ENCODE data around the gene GIT2. TPM values are rescaled to one million over a fixed set of nuclear protein-coding genes. Genes with fewer than 3 reads are reported as not detected.

Gene GIT2
- total and polyA plus RNA-seq, 3 donors from 2014 or later = 47.2 to 51.9 (median 47.2) TPM

DNA sequence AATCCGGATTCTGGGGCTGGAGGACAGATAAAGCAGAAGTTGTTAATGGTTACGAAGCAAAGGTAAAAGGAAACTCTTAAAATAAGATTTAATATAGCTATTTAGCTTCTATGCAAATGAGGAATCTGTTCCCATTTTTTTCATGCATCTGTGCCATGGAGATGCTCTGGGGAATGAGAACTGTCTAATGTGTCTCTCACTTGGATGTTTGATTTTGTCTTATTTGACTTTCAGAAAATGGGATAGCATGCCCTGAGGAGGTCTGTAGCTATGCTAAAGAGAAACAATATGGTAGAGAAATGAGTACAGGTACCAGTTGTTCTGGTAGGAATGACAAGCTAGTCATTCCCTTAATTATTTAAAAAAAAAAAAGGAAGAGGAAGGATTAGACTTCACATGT is 27.9 kb upstream of the GIT2 start:
- Histone ChIP-seq H3K27ac (no peak overlapping the region), H3K36me3 (ENCODE audit: low read depth, missing control alignments) (no peaks in the 10 kb centered on the region)
- intact Hi-C loops (cut with DNase I; ENCODE audit: low total_unique reads) = no loop called here

DNA sequence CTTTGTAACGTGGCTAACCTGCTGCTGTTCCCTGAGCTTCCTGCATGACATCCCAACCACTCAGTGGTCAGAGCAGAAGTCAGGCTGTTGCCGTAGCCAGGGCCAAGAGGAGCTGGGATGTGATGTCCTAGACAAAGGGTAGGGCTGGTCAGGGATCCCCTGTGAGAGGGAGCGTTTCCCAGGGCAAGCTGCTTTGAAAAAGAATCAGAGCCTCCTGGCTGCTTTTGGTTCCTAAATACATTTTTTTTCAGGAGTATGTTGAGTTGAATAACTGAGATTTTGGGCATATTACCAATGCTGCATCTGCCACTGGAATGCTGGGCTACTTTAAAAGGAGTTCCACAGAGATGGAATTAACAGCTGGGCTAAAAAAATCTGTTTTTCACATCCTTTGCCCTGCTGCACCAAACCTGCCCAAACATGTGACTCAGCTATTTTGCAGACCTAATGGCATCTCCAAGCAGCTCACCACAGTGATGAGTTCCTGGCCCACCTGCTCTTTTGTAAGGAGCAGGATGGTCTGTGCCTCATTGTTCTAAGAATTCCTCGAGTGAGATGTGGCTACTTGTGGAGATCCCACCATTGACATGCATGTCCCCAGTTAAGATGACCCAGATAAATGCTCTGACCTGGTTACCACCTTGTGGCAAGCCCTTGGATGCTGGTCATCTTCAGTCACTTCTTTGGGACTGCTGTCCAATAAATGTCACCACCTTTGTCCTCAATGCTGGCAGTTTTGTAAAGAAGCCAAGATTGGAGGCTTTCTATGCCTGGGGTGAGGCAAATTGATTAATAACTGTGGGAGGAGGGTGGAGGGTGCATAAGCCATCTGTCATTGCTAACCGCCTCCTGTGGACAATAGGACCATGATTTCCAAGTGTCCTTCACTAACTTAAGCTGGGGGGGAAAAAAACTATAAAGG is 27.2 kb upstream of the GIT2 start:
- Histone ChIP-seq H3K27ac (no peak overlapping the region), H3K4me1 (no peaks in the 10 kb centered on the region), H3K9me3 (no peaks in the 10 kb centered on the region), H3K36me3 (ENCODE audit: low read depth, missing control alignments) (no peaks in the 10 kb centered on the region), H3K27me3 (no peaks in the 10 kb centered on the region), H3K4me3 (no peak overlapping the region)
- TF ChIP-seq, protein P1, sequence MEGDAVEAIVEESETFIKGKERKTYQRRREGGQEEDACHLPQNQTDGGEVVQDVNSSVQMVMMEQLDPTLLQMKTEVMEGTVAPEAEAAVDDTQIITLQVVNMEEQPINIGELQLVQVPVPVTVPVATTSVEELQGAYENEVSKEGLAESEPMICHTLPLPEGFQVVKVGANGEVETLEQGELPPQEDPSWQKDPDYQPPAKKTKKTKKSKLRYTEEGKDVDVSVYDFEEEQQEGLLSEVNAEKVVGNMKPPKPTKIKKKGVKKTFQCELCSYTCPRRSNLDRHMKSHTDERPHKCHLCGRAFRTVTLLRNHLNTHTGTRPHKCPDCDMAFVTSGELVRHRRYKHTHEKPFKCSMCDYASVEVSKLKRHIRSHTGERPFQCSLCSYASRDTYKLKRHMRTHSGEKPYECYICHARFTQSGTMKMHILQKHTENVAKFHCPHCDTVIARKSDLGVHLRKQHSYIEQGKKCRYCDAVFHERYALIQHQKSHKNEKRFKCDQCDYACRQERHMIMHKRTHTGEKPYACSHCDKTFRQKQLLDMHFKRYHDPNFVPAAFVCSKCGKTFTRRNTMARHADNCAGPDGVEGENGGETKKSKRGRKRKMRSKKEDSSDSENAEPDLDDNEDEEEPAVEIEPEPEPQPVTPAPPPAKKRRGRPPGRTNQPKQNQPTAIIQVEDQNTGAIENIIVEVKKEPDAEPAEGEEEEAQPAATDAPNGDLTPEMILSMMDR (IDR thresholded peaks at IDR 0.05) = no peak
- no peak for TF ChIP-seq POLR2A (IDR thresholded peaks at IDR 0.05)
- DNase-seq = no peak
- intact Hi-C loops (cut with DNase I; ENCODE audit: low total_unique reads) = no loop called here
- 58 to 62% methylated on average over 5 of the region's 5 CpGs for WGBS, 2 donors

More for the DNA sequence above, 27.9 kb upstream of the GIT2 start:
- TF ChIP-seq POLR2A (IDR thresholded peaks at IDR 0.05) = no peak
- TF ChIP-seq, protein P1 (IDR thresholded peaks at IDR 0.05) = no peak
- no peak for DNase-seq
- Histone ChIP-seq H3K4me3 (no peak overlapping the region), H3K27me3 (no peaks in the 10 kb centered on the region), H3K4me1 (no peaks in the 10 kb centered on the region), H3K9me3 (no peaks in the 10 kb centered on the region)
- 78 to 84% methylated on average over 2 of the region's 2 CpGs for WGBS, 2 donors

DNA sequence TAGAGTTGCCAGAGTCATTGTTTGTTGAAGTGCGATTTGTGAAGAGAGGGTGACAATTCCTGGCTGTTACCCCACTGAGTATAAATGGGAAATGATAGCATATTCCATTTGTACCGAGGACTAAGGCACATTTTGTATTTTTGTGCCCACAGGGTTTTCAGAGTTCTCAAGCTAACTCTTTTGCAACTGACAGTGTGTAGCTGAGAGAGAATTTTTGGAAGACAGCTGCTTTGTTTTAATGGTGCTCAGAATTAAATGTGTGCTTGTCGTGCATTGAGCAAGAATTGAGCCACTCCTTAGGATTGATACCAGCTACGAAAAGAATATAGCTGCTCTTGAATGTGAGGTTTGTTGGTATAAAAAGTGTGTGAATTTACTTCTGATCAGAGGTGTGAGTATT is 24.8 kb upstream of the GIT2 start:
- Histone ChIP-seq H3K4me1 (no peaks in the 10 kb centered on the region), H3K36me3 (ENCODE audit: low read depth, missing control alignments) (peaks cover 4% of the 10 kb centered on the region), H3K27ac (no peak overlapping the region), H3K27me3 (no peaks in the 10 kb centered on the region), H3K9me3 (no peaks in the 10 kb centered on the region), H3K4me3 (no peak overlapping the region)
- no peak for DNase-seq
- WGBS, 2 donors = 93 to 94% methylated on average over 4 of the region's 4 CpGs
- intact Hi-C loops (cut with DNase I; ENCODE audit: low total_unique reads) = no loop called here
- TF ChIP-seq, protein P1 (IDR thresholded peaks at IDR 0.05) = no peak
- no peak for TF ChIP-seq POLR2A (IDR thresholded peaks at IDR 0.05)

DNA sequence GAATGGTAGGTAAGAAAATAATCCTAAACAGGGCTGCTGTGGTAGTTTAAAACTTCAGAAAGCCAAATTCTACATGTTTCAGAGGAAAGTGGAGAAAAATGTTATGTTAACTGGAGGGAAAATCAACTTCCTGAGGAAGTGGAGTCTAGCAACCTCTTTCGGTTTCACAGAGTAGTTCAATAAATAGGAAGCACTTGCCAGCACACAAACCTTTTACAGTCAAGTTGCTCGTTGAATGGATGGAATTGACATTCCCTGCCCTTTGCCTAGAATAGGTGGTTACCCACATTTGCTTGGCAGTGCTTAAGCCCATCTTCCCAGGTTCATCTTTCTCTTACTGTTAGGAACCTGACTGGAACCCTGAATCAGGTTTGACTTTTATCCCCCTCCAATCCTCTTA is 19.0 kb upstream of the GIT2 start:
- Histone ChIP-seq H3K27ac (no peak overlapping the region), H3K36me3 (ENCODE audit: low read depth, missing control alignments) (peaks cover 4% of the 10 kb centered on the region), H3K4me3 (no peak overlapping the region), H3K27me3 (no peaks in the 10 kb centered on the region), H3K9me3 (no peaks in the 10 kb centered on the region), H3K4me1 (no peaks in the 10 kb centered on the region)
- no peak for DNase-seq
- no peak for TF ChIP-seq POLR2A (IDR thresholded peaks at IDR 0.05)
- TF ChIP-seq, protein P1 (IDR thresholded peaks at IDR 0.05) = no peak
- WGBS, 2 donors = 67 to 76% methylated on average over 2 of the region's 2 CpGs
- intact Hi-C loops (cut with DNase I; ENCODE audit: low total_unique reads) = no loop called here
